ENCODE measurements around the gene AP2A2.

AP2A2 gene

GRCh38 chr11:1017269-1018005, 91.8 kb downstream of the AP2A2 start:
- DNase-seq (ENCODE audit: extremely low read depth, low read depth) = no peak

GRCh38 chr11:1018091-1018490, 92.4 kb downstream of the AP2A2 start:
- no peak for DNase-seq (ENCODE audit: extremely low read depth, low read depth)

More at GRCh38 chr11:1017269-1018005, 91.8 kb downstream of the AP2A2 start:
- no peak for TF ChIP-seq CTCF (IDR thresholded peaks at IDR 0.05; ENCODE audit: low read depth, low read length)

GRCh38 chr11:1019321-1019910, 93.7 kb downstream of the AP2A2 start:
- TF ChIP-seq CTCF (IDR thresholded peaks at IDR 0.05; ENCODE audit: low read depth, low read length) = no peak

More at GRCh38 chr11:1018091-1018490, 92.4 kb downstream of the AP2A2 start:
- no peak for TF ChIP-seq CTCF (IDR thresholded peaks at IDR 0.05; ENCODE audit: low read depth, low read length)

GRCh38 chr11:1020211-1020905, 94.7 kb downstream of the AP2A2 start:
- no peak for DNase-seq (ENCODE audit: extremely low read depth, low read depth)
- TF ChIP-seq CTCF (IDR thresholded peaks at IDR 0.05; ENCODE audit: low read depth, low read length) = no peak

More at GRCh38 chr11:1019321-1019910, 93.7 kb downstream of the AP2A2 start:
- no peak for DNase-seq (ENCODE audit: extremely low read depth, low read depth)

- TF ChIP-seq CTCF (IDR thresholded peaks at IDR 0.05; ENCODE audit: low read depth, low read length) = no peak
- DNase-seq (ENCODE audit: extremely low read depth, low read depth) = no peak
Observed at GRCh38 chr11:1022411-1022810, 96.7 kb downstream of the AP2A2 start.

GRCh38 chr11:1022908-1023810, 97.5 kb downstream of the AP2A2 start:
- DNase-seq (ENCODE audit: extremely low read depth, low read depth) = no peak
- TF ChIP-seq CTCF (IDR thresholded peaks at IDR 0.05; ENCODE audit: low read depth, low read length) = no peak

Data from AG09319 (cell line).